ENCODE results near the gene PERM1. TPM values are rescaled to one million over a fixed set of nuclear protein-coding genes. Genes with fewer than 3 reads are reported as not detected.

PERM1 gene
- total RNA-seq, 1 experiment from 2014 or later, result 0.81 TPM

DNA sequence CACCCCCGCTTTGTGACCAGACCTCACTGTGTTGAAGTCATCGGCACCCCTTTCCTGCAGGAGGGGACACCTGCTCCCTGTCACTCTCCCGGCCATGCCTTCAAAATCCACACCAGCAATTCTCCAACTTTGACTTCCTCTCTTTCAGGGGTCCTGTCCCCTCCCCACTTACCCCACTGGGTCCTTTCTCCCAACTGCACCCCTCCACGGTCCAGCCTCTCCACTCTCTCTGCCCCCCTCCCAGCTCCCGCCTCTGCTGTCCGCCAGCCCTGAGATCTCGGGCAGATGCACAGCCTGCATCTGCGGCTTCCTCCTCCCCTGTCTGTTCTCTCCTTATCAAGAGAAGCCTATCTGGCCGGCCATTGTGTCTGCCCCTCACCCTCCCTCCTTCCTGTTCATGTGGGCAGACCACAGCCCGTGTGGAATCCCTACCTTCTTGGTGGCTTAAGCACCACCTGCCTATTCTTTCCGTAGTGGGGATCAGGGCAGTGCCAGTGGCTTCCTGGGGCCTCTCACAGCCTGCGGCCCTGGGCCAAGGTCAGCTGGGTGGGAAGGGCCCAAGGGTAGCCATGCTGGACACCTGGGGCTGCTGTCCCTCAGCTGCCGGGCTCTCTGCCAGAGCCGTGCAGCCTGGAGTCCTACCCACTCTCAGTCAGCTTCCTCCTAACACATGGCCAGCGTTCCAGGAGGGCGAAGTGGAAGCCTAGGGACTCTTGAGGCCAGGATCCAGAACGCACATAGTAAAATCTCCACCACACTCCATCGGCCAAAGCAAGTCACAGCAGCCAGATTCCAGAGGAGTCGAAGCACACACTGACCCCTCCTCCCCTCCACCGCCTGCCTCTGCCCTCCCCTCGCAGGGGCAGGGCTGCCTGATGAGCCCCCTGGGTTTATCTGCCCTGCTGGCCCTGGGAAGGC, 23.1 kb upstream of the PERM1 start:
- H3K27ac ChIP-seq, result no peak overlapping the region
- H3K79me2 ChIP-seq (ENCODE audit: low read depth), result peaks cover 21% of the 10 kb centered on the region
- no TSS peak for BruUV-seq (replicated peaks)
- no peaks in the 10 kb centered on the region for H3K9me3 ChIP-seq (ENCODE audit: insufficient read depth, low read depth)
- no peaks in the 10 kb centered on the region for H3K36me3 ChIP-seq (ENCODE audit: low read depth)
- intact Hi-C loops (cut with micrococcal nuclease; ENCODE audit: unreplicated experiment), result loop anchor here (5.0 to 10.0 kb wide), 2 partner anchors 67 to 300 kb away; partner anchors contain the start of genes ACAP3, PUSL1 and RNF223
- H4K20me1 ChIP-seq (ENCODE audit: insufficient read depth), result peaks cover 6% of the 10 kb centered on the region; the same call in 1 of the 2 replicates
- DNase-seq, result peak in 1 of 2 experiments; percentile 84
- TF ChIP-seq, protein P1, sequence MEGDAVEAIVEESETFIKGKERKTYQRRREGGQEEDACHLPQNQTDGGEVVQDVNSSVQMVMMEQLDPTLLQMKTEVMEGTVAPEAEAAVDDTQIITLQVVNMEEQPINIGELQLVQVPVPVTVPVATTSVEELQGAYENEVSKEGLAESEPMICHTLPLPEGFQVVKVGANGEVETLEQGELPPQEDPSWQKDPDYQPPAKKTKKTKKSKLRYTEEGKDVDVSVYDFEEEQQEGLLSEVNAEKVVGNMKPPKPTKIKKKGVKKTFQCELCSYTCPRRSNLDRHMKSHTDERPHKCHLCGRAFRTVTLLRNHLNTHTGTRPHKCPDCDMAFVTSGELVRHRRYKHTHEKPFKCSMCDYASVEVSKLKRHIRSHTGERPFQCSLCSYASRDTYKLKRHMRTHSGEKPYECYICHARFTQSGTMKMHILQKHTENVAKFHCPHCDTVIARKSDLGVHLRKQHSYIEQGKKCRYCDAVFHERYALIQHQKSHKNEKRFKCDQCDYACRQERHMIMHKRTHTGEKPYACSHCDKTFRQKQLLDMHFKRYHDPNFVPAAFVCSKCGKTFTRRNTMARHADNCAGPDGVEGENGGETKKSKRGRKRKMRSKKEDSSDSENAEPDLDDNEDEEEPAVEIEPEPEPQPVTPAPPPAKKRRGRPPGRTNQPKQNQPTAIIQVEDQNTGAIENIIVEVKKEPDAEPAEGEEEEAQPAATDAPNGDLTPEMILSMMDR (conservative IDR thresholded peaks at IDR 0.05), result no peak
- no peak for TF ChIP-seq EZH2 (IDR thresholded peaks at IDR 0.05; ENCODE audit: low read depth)
- no peak overlapping the region for H3K4me3 ChIP-seq
- H2AFZ ChIP-seq, result no peak overlapping the region
- H3K9me2 ChIP-seq (ENCODE audit: insufficient read depth), result no peaks in the 10 kb centered on the region
- H3K4me2 ChIP-seq, result peak overlapping the region; percentile 66; the same call in 1 of the 2 replicates
- peaks cover 30% of the 10 kb centered on the region; the same call in 1 of the 2 replicates for H3F3A ChIP-seq (ENCODE audit: insufficient read depth, low read depth)
- ChIA-PET POLR2A (ENCODE audit: unreplicated experiment) (interaction anchor here (0.6 kb wide), 3 partner anchors 14 to 225 kb away, joined by 3 to 5 read pairs (median 4); no protein-coding TSS in a partner anchor), CTCF (no interaction called here)
- H3K27me3 ChIP-seq (ENCODE audit: insufficient read depth, low read depth), result no peaks in the 10 kb centered on the region
- H3K4me1 ChIP-seq (replicated peaks; ENCODE audit: insufficient read depth), result peaks cover 15% of the 10 kb centered on the region

DNA sequence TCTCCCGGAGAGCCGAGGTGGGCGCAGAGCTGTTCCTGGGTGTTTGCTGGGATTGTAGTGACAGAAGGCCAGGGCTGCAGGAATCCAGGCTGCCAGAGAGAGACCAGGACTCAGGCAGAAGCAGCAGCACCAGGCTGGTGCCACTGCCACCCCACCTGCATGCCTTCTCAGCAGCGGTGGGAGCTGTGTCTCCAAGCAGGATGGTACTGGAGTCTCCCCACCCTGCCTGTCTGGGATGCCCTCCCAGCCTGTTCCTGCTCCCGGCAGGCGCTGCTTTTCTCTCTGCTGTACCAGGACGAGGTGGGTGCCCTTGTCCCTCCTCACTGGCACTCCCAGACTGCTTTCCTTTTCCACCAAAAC, 22.5 kb upstream of the PERM1 start:
- Histone ChIP-seq H3K4me3 (no peak overlapping the region), H3K36me3 (ENCODE audit: low read depth) (no peaks in the 10 kb centered on the region), H3K27me3 (ENCODE audit: insufficient read depth, low read depth) (no peaks in the 10 kb centered on the region), H3F3A (ENCODE audit: insufficient read depth, low read depth) (peaks cover 30% of the 10 kb centered on the region; the same call in 1 of the 2 replicates), H3K4me2 (no peak overlapping the region), H2AFZ (no peak overlapping the region), H3K9me3 (ENCODE audit: insufficient read depth, low read depth) (no peaks in the 10 kb centered on the region), H3K9me2 (ENCODE audit: insufficient read depth) (no peaks in the 10 kb centered on the region), H3K79me2 (ENCODE audit: low read depth) (peaks cover 24% of the 10 kb centered on the region), H3K27ac (no peak overlapping the region), H3K4me1 (replicated peaks; ENCODE audit: insufficient read depth) (peaks cover 15% of the 10 kb centered on the region), H4K20me1 (ENCODE audit: insufficient read depth) (peaks cover 6% of the 10 kb centered on the region; the same call in 1 of the 2 replicates)
- no peak for DNase-seq
- ChIA-PET POLR2A (ENCODE audit: unreplicated experiment) (no interaction called here), CTCF (interaction anchor here (0.6 kb wide), 1 partner anchor 100 kb away, joined by 3 read pairs; no protein-coding TSS in a partner anchor)
- TF ChIP-seq, protein P1 (conservative IDR thresholded peaks at IDR 0.05), result no peak
- no peak for TF ChIP-seq EZH2 (IDR thresholded peaks at IDR 0.05; ENCODE audit: low read depth)
- intact Hi-C loops (cut with micrococcal nuclease; ENCODE audit: unreplicated experiment), result loop anchor here (5.0 to 10.0 kb wide), 2 partner anchors 68 to 300 kb away; partner anchors contain the start of genes ACAP3, PUSL1 and RNF223
- BruUV-seq (replicated peaks), result no TSS peak

DNA sequence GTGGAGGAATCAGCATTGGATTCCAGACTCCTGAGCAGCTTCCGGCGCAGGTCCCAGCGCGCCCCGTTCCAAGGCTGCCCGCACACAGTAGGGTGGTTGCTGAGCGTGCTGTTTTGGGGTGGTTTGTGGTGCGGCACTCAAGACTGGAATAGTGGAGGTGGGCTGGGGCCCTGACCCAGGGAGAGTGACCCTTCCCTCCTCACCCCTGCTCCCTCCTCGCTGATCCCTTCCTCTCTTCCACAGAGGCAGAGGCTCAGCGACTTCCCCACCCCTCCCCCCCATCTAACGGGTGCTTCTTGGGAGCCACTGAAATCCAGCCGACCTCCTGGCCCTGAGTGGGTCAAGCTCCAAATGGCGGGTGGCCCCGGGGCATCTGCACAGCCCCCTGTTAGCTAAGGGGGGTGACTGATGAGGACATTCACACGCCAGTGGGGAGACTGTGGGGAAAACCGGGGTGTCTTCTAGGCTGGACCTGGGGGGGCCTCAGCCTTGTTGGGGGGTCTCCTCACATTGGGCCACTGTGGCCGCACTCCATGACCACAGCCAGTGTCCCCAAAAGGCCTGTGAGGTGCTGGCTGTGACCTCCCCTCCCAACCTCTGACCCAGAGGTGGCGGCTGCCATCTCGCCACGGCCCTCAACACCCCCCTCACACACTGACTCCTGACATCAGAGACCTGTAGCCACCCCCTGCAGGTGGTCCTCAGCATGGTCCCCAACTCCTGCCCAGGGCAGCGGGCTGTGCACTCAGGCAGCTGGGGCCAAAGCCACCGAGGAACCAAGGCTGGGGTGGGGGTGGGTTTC, 21.9 kb upstream of the PERM1 start:
- H3K9me3 ChIP-seq (ENCODE audit: insufficient read depth, low read depth), result no peaks in the 10 kb centered on the region
- ChIA-PET POLR2A (ENCODE audit: unreplicated experiment) (no interaction called here), CTCF (interaction anchor here (0.6 kb wide), 1 partner anchor 99 kb away, joined by 3 read pairs; no protein-coding TSS in a partner anchor)
- no peak overlapping the region for H3K27ac ChIP-seq
- H3K9me2 ChIP-seq (ENCODE audit: insufficient read depth), result no peaks in the 10 kb centered on the region
- peaks cover 6% of the 10 kb centered on the region; the same call in 1 of the 2 replicates for H4K20me1 ChIP-seq (ENCODE audit: insufficient read depth)
- no TSS peak for BruUV-seq (replicated peaks)
- intact Hi-C loops (cut with micrococcal nuclease; ENCODE audit: unreplicated experiment), result loop anchor here (5.0 to 10.0 kb wide), 2 partner anchors 68 to 301 kb away; partner anchors contain the start of genes ACAP3, PUSL1 and RNF223
- H3K36me3 ChIP-seq (ENCODE audit: low read depth), result no peaks in the 10 kb centered on the region
- H3K27me3 ChIP-seq (ENCODE audit: insufficient read depth, low read depth), result no peaks in the 10 kb centered on the region
- peaks cover 30% of the 10 kb centered on the region; the same call in 1 of the 2 replicates for H3F3A ChIP-seq (ENCODE audit: insufficient read depth, low read depth)
- H2AFZ ChIP-seq, result no peak overlapping the region
- TF ChIP-seq, protein P1 (conservative IDR thresholded peaks at IDR 0.05), result no peak
- TF ChIP-seq EZH2 (IDR thresholded peaks at IDR 0.05; ENCODE audit: low read depth), result no peak
- DNase-seq, result no peak
- peaks cover 15% of the 10 kb centered on the region for H3K4me1 ChIP-seq (replicated peaks; ENCODE audit: insufficient read depth)
- peaks cover 26% of the 10 kb centered on the region for H3K79me2 ChIP-seq (ENCODE audit: low read depth)
- H3K4me2 ChIP-seq, result no peak overlapping the region
- no peak overlapping the region for H3K4me3 ChIP-seq
